Esophagus muscularis mucosa (tissue), 4 donors: ENCODE data around the gene CRY2.

ENCODE experiments used
- EP300 ChIP-seq: sonication (generic); formaldehyde crosslinking; IDR thresholded peaks from one replicate; pipeline ENCODE4 v1.6.1; 2017; ENCODE audit warnings: antibody characterized with exemption
- POLR2AphosphoS5 ChIP-seq, 2 donors: sonication (generic); formaldehyde crosslinking; IDR thresholded peaks; one replicate each; pipeline ENCODE4 v1.6.1; 2017; ENCODE audit warnings: antibody characterized with exemption in 2 of 2
- TF ChIP-seq, protein P1 (sequence below), 3 experiments: fragments of 200-600 bp in 2 of 3; fragments of 450-650 bp in 1 of 3; sonication (generic) in 2 of 3; IDR thresholded peaks; one replicate each; pipeline ENCODE4 v1.5.1; 2017 to 2019; ENCODE audit warnings: antibody characterized with exemption in 3 of 3, mild to moderate bottlenecking in 2 of 3, moderate library complexity in 1 of 3

DNA sequence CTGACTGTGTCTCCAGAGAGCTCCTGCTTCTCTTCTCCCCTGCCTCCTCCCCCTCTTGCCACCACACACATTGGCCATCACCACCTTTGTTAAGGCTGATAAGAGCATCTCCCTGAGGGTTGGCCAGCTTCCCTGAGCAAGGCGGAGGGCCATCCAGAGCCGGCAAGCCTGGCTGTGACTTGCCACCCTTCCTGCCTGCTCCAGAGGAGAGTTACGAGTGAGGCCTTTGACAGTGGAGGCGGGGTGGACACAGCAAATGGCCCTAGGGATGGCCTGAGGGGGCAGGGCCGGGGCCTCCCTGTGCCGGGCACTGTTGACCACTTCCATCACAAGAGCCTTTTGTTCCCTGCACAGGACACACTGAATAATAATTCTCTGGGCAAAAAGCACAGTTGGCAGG is 54.4 kb downstream of the CRY2 start:
- TF ChIP-seq, protein P1, sequence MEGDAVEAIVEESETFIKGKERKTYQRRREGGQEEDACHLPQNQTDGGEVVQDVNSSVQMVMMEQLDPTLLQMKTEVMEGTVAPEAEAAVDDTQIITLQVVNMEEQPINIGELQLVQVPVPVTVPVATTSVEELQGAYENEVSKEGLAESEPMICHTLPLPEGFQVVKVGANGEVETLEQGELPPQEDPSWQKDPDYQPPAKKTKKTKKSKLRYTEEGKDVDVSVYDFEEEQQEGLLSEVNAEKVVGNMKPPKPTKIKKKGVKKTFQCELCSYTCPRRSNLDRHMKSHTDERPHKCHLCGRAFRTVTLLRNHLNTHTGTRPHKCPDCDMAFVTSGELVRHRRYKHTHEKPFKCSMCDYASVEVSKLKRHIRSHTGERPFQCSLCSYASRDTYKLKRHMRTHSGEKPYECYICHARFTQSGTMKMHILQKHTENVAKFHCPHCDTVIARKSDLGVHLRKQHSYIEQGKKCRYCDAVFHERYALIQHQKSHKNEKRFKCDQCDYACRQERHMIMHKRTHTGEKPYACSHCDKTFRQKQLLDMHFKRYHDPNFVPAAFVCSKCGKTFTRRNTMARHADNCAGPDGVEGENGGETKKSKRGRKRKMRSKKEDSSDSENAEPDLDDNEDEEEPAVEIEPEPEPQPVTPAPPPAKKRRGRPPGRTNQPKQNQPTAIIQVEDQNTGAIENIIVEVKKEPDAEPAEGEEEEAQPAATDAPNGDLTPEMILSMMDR (IDR thresholded peaks at IDR 0.05), result no peak
- TF ChIP-seq EP300, result no peak
- TF ChIP-seq POLR2AphosphoS5 (IDR thresholded peaks at IDR 0.05), result no peak
